AG04450 (cell line): ENCODE results near the gene GNAL. TPM values are rescaled to one million over a fixed set of nuclear protein-coding genes. Genes with fewer than 3 reads are reported as not detected.

ENCODE experiments used
- CTCF ChIA-PET: fragments of 300-600, 350-600 bp; formaldehyde crosslinking; extraction: SDS; loops from one replicate; lab custom pipeline; 2022; ENCODE audit warnings: antibody characterized with exemption, inconsistent platforms; lab: Charles Lee
- POLR2A ChIA-PET: fragments of 350-600 bp; formaldehyde crosslinking; extraction: SDS; loops from one replicate; lab custom pipeline; 2021; ENCODE audit warnings: antibody characterized with exemption, inconsistent platforms; lab: Yijun Ruan, JAX
- DNase-seq: peaks from one replicate; pipeline ENCODE4 v3.0.0-alpha.2; 2011; ENCODE audit warnings: low read depth, low spot score
- H3K27ac ChIP-seq: one replicate; pipeline ENCODE4 v1.5.1; 2012; ENCODE audit warnings: low read depth, low read length, control low read depth
- H3K27me3 ChIP-seq: one replicate; pipeline ENCODE4 v1.6.0; 2012; ENCODE audit warnings: low read length; ENCODE audit not compliant: control insufficient read depth, insufficient read depth
- H3K4me3 ChIP-seq: 2 replicates; pipeline ENCODE4 v1.5.1; 2011; ENCODE audit warnings: mild to moderate bottlenecking, low read depth, low read length, control low read depth
- H3K9me3 ChIP-seq: 2 replicates; pipeline ENCODE4 v1.5.1; 2012; ENCODE audit warnings: low read length; ENCODE audit not compliant: control insufficient read depth, insufficient read depth
- polyA plus RNA-seq: library from polyadenylated mRNA; depleted of rRNA; stranded (reverse); fragments of >200 nt; gene quantifications from 2 replicates; pipeline ENCODE4 v1.2.3, GENCODE V29; 2011
- TF ChIP-seq, protein P1 (sequence below): IDR thresholded peaks from 2 replicates; pipeline ENCODE4 v1.5.1; 2011; ENCODE audit warnings: low read depth, low read length, control low read depth, inconsistent platforms

GNAL gene
- polyA plus RNA-seq, 1 experiment = 0.51 TPM

DNA sequence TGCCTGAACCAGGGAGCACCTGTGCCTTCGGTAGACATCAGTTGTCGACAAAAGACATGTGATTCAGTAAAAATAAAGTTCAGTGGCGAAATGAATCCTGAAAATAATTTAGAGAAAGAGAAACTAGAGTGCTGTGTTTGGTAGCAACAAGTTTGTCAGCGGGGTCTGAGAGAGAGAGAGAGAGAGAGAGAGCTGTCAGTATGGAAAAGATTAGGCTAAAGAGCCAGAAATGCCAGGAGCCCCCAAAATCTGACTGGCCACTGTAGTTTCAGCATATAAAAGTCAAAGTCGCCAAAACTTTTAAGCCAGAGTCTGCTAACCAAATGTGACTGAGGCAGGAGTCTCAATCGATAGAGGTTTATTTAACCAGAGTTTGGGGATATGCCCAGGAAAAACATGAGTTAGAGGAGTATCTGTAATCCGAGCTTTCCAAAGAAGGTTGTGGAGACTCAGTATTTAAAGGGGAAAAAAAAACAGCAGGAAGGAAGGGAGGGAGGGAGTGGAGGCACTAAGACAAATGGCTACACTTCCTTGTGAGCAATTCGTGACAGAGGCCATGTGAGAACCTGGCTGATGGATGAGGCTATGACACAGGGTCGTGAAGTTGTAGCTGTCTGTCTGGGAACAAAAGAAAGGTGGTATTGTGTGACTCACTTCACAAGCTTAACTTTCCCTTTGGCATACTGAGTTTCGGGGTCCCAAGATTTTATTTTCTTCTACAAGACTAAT, 20.5 kb upstream of the GNAL start:
- POLR2A ChIA-PET = no interaction called here
- Histone ChIP-seq H3K9me3 (no peaks in the 10 kb centered on the region), H3K27ac (no peak overlapping the region), H3K4me3 (no peak overlapping the region), H3K27me3 (no peaks in the 10 kb centered on the region)
- no peak for DNase-seq
- TF ChIP-seq, protein P1, sequence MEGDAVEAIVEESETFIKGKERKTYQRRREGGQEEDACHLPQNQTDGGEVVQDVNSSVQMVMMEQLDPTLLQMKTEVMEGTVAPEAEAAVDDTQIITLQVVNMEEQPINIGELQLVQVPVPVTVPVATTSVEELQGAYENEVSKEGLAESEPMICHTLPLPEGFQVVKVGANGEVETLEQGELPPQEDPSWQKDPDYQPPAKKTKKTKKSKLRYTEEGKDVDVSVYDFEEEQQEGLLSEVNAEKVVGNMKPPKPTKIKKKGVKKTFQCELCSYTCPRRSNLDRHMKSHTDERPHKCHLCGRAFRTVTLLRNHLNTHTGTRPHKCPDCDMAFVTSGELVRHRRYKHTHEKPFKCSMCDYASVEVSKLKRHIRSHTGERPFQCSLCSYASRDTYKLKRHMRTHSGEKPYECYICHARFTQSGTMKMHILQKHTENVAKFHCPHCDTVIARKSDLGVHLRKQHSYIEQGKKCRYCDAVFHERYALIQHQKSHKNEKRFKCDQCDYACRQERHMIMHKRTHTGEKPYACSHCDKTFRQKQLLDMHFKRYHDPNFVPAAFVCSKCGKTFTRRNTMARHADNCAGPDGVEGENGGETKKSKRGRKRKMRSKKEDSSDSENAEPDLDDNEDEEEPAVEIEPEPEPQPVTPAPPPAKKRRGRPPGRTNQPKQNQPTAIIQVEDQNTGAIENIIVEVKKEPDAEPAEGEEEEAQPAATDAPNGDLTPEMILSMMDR = no peak
- CTCF ChIA-PET = no interaction called here

DNA sequence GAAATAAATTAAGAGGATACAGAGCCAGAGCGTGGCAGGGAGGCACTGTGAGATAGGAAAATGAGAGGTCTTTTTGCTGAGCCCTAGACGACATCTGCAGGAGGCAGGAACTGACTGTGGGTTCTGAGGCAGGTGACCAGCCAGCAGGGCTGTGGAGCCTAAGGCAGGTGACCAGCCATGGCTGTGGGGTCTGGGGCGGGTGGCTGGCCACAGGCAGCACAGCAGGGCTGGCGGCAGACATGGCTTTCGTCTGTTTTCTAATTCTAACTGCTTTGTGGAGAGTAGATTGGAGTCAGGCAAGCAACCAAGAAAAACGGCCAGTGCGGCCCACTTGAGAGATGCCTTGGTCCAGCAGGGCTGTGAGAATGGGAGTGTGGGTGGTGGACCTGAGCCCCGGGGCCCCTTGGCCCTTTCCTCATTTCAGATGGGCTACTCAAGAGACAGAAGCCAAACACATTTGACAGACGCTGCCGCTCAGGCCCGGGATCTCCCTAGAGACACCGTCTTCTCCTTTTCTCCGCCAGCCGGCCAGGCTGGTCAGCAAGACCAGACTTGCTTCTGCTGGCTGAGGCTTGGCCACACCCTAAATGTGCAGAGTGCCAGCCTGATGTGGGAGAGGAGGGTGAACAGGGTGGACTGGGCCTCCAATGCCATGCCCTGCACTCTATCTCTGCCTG, 19.7 kb upstream of the GNAL start:
- H3K27me3 ChIP-seq = no peaks in the 10 kb centered on the region
- CTCF ChIA-PET = interaction anchor here (2.3 kb wide), 1 partner anchor 14 kb away, joined by 9 read pairs; no protein-coding TSS in a partner anchor
- H3K4me3 ChIP-seq = no peak overlapping the region
- TF ChIP-seq, protein P1 = no peak
- no peaks in the 10 kb centered on the region for H3K9me3 ChIP-seq
- no peak overlapping the region for H3K27ac ChIP-seq
- POLR2A ChIA-PET = no interaction called here
- DNase-seq = no peak

DNA sequence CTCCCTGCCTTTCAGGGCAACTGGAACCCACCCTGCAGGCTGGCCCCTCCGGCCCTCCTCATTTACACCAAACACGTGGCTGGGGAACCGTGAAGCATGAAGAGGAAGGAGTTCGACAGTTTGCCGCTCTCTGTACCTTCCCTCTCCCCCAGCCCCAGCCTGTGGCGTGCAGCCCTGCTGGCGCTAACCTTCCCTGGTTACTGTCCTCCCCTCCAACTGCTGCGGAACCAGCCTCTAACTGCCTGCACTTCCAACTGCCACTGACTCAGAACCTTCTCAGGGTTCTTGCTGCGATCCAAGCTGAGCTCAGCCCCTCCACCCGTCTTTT, 19.2 kb upstream of the GNAL start:
- Histone ChIP-seq H3K4me3 (no peak overlapping the region), H3K27ac (no peak overlapping the region), H3K9me3 (no peaks in the 10 kb centered on the region), H3K27me3 (no peaks in the 10 kb centered on the region)
- ChIA-PET POLR2A (no interaction called here), CTCF (interaction anchor here (2.3 kb wide), 1 partner anchor 14 kb away, joined by 9 read pairs; no protein-coding TSS in a partner anchor)
- TF ChIP-seq, protein P1 = no peak
- no peak for DNase-seq

GRCh38 chr18:11671156-11671555, 17.9 kb upstream of the GNAL start:
- H3K9me3 ChIP-seq = no peaks in the 10 kb centered on the region
- TF ChIP-seq, protein P1 = no peak
- DNase-seq = no peak
- H3K27ac ChIP-seq = no peak overlapping the region
- H3K4me3 ChIP-seq = no peak overlapping the region
- no peaks in the 10 kb centered on the region for H3K27me3 ChIP-seq
- POLR2A ChIA-PET = no interaction called here
- CTCF ChIA-PET = interaction anchor here (1.3 to 2.3 kb wide), 2 partner anchors 16 to 62 kb away, joined by 3 to 9 read pairs; no protein-coding TSS in a partner anchor

GRCh38 chr18:11672198-11672597, 16.9 kb upstream of the GNAL start:
- POLR2A ChIA-PET = no interaction called here
- no peaks in the 10 kb centered on the region for H3K9me3 ChIP-seq
- TF ChIP-seq, protein P1 = no peak
- no peaks in the 10 kb centered on the region for H3K27me3 ChIP-seq
- CTCF ChIA-PET = interaction anchor here (2.3 kb wide), 1 partner anchor 17 kb away, joined by 9 read pairs; no protein-coding TSS in a partner anchor
- DNase-seq = no peak
- no peak overlapping the region for H3K4me3 ChIP-seq
- no peak overlapping the region for H3K27ac ChIP-seq
